Measurements from ENCODE around the gene RIMS3. TPM values are rescaled to one million over a fixed set of nuclear protein-coding genes. Genes with fewer than 3 reads are reported as not detected.

RIMS3 gene
- polyA plus RNA-seq, 4 donors: 1.4 to 1.8 (median 1.7) TPM

DNA sequence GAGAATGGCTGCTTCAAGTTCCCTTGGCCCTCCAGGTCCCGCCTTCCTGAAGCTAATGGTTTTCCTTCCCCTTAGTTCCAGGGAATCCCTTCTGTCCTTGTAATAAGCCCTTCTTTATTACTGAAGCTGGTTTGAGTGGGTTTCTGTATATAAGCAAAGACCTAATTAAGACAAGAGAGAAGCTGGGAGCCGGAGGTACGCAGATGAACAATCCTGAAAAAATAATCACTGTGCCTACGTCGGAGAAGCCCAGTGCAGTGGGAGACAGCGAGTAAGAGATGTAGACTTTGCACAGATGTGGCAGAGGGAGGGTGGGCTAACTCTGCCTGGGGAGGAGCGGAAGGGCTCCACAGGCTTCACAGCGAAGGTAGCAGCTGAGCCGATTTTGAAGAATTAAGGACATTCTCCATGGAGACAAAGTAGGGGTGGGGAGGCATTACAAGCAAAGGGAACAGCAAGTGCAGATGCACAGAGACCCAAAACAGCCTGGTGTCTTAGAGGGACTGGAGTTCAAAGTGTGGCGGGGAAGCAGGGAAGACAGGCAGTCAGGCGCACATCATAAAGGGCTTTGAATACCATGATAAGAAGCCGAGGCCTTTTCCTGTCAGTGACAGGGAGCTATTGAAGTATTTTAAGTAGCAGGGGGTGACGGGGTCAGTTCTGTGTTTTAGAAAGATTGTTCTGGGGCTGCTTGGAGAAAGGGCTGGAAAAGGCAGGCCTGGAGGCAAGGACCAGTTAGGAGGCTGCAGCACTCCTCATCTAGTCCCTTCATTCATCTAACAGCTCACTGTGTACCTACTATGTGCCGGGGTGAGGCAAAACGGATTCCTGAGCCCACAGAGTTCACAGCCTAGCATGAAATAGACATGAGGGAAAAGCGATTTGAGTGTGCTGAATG lies 6.5 kb downstream of the RIMS3 start:
- no peak for DNase-seq (ENCODE audit: low read depth in 4 of 4, low spot score in 2 of 4)

- no peak for DNase-seq (ENCODE audit: low read depth in 4 of 4, low spot score in 2 of 4)
Observed at GRCh38 chr1:40657046-40657445, 8.4 kb downstream of the RIMS3 start.

DNA sequence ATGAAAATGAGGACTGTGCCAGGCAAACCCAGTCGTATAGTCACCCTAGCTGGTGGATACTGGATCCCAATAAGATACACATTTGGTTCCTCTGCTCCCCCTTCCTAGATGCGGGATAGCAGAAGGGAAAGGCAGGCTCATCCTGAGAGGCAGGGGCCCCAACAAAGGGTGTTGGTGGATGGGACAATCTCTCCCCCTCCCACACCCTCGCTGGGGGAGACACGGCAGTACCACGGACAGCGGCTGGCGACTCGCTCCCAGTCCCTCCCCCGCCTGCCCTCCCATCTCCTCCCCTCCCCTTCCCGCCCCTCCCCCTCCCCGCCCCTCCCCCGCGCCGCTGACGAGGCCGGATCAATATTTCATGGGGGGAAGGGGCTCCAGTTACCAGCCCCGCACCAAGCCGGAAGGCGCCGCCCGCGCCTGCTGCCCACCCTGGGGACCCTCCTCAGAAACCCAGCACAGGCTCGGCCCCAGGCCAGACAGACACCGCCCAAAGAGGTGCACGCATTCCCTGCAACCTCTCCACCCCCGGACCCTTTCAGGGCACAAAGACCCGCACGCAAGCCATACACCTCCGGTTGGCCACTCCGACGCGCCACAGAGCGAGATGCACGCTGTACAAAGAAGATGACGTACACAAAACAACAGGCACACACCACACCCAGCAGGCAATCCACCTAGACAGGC lies 11.5 kb downstream of the RIMS3 start:
- no peak for DNase-seq (ENCODE audit: low read depth in 4 of 4, low spot score in 2 of 4)

GRCh38 chr1:40652979-40653378 lies 12.5 kb downstream of the RIMS3 start:
- no peak for DNase-seq (ENCODE audit: low read depth in 4 of 4, low spot score in 2 of 4)

DNA sequence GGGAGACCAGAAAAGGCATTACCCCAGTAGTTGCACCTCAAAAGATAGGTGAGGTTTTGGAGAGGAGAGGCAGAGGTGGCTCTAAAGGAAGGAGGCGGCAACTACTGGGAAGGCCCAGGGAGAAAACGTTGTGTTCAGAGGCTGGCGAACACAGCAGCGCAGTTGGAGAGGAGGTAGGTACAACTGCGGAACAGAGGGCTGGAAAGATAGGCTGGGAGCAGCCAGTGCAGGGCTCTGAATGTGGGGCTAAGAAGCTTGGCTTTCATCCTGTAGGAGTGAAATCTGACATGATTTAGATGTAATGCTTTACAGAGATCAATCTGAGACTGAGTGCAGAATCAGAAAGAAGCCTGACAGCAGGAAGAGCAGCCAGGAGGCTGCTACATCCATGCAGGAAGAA lies 13.0 kb downstream of the RIMS3 start:
- no peak for DNase-seq (ENCODE audit: low read depth in 4 of 4, low spot score in 2 of 4)

GRCh38 chr1:40651138-40651857 lies 14.2 kb downstream of the RIMS3 start:
- DNase-seq (ENCODE audit: low read depth in 4 of 4, low spot score in 2 of 4): no peak

GRCh38 chr1:40650075-40650474 lies 15.4 kb downstream of the RIMS3 start:
- no peak for DNase-seq (ENCODE audit: low read depth in 4 of 4, low spot score in 2 of 4)

GRCh38 chr1:40649592-40649930 lies 15.9 kb downstream of the RIMS3 start:
- DNase-seq (ENCODE audit: low read depth in 4 of 4, low spot score in 2 of 4): no peak

DNA sequence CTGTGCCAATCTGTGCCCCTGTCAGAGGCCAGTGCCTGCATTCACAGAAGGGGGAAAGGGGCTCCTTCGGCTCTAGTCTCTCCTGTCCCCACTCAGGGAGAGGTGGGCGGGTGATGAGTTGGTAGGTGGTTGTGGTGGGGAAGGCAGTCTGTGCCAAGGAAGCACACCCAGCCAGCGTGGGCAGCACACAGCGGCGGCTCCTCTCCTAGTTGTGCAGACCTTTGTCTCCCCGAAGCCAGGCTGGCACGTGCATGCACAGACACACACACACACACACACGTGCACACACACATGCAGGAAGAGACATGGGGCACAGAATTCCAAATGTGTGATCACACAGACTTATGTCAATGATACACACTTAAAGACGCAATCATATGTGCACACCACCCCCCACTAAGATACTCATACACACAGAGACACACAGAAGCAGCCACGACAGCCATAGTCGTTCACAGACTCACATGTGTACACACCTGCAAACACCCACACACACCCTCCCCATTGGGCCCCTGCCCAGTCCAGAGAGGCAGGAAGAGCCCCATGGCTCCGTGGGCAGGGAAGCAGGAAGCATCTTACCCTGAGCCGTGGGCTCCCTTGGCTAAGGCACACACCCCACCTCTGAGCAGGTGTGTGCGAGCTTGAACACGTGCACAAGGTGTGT lies 16.4 kb downstream of the RIMS3 start:
- DNase-seq (ENCODE audit: low read depth in 4 of 4, low spot score in 2 of 4): no peak

GRCh38 chr1:40648200-40648599 lies 17.3 kb downstream of the RIMS3 start:
- DNase-seq (ENCODE audit: low read depth in 4 of 4, low spot score in 2 of 4): no peak

GRCh38 chr1:40646315-40646714 lies 19.2 kb downstream of the RIMS3 start:
- no peak for DNase-seq (ENCODE audit: low read depth in 4 of 4, low spot score in 2 of 4)

DNA sequence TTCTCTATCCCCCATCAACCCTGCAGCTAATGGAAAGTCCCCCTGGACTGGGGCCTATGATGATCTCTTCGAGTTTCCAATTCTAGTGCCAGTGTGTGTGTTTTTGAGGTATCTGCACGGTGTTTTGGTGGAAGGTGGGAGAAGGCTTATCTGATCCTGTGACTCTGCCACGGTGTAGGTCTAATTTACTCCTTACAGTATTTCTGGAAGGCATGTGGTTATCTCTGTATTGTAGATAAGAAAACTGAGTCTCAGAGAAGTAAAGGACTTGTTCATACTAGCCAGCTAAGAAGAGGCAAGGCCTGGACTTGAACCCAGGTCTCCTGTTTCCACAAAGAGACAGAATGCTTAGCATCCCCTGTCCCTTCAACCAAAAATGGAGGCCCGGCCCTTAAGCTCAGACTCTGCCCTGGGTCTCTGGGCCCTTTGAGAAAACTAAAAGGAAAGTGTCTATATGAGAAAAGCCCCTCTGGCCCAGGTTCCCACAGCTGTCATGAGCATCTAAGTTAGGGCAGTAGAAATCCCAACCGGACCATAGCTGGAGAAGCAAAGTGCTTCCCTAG lies 20.3 kb downstream of the RIMS3 start:
- DNase-seq (ENCODE audit: low read depth in 4 of 4, low spot score in 2 of 4): no peak

- DNase-seq (ENCODE audit: low read depth in 4 of 4, low spot score in 2 of 4): no peak
Observed at GRCh38 chr1:40641601-40642242, 23.8 kb downstream of the RIMS3 start.

DNA sequence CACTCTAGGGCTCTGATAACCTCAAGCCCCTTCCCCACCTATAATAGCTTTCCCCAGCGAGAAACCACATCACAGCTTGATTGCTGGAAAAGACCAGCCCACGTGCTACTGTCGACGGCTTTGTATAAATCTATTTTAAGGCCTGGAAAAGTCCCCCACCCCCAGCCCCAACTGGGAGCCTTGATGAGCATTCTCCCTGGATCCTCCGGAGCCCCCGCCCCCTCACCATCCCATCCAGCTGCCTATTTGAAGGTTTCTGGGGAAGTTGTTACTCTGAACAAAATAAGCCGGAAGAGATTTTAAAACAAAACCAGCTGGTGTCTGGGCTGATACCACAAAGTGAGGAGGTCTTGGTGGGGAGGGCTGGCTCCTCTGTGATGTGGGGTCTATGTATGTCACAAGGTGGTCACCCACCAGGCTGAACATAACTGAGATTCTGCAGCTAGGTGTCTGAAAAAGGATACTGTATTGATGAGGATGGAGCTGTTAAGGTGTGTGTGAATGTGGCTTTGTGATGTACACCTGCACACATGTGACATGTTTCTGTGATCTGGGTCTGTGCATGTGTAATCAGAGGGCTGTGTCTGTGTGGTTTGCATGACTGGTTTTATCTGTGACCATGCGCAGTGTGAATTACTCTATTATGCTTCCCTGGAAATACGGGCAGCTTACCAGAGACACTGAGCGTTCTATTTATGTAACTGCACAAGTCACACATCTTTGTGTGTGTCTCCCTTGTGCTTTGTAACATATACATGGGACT lies 25.0 kb downstream of the RIMS3 start:
- no peak for DNase-seq (ENCODE audit: low read depth in 4 of 4, low spot score in 2 of 4)

GRCh38 chr1:40638097-40639036 lies 27.1 kb downstream of the RIMS3 start:
- DNase-seq (ENCODE audit: low read depth in 4 of 4, low spot score in 2 of 4): no peak

DNA sequence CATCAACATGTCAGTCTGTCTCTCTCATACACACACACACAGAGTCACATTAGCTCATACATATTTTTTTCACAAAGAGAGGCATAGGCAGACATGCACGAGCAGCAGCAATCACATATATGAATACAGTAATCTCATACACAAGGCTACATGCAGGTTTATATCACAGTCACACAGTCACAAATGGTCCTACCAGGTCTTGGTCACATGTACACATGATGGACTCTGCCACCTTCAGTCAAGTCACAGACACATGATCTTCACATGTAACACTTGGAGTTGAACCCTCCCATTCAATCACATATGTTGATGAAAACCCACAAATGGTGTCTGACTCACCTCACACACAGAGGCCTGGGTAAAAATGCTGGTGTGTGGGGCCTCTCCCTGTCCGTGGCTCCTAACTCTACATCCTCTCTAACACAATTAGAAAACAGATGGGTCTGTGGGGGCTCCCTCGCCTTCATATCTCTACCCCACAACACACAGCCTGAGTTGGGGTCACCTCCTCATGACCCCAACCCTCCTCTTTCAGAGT lies 27.9 kb downstream of the RIMS3 start:
- no peak for DNase-seq (ENCODE audit: low read depth in 4 of 4, low spot score in 2 of 4)

- DNase-seq (ENCODE audit: low read depth in 4 of 4, low spot score in 2 of 4): no peak
Observed at GRCh38 chr1:40636777-40637176, 28.7 kb downstream of the RIMS3 start.

Data from left renal cortex interstitium (tissue), 4 donors.